NCI-H2107 treated with DMSO at 0.1 percent for 48 hours (cell line): ENCODE data around the gene DCC.

ENCODE experiments used
- DNase-seq: peaks from one replicate; lab custom pipeline; 2025; ENCODE audit not compliant: unreplicated experiment; lab: John Stamatoyannopoulos, UW

DCC gene

GRCh38 chr18:52678034-52678433 lies 338.0 kb downstream of the DCC start:
- DNase-seq: no peak

- DNase-seq: no peak
Observed at GRCh38 chr18:52678551-52678950, 338.6 kb downstream of the DCC start.

GRCh38 chr18:52679354-52679753 lies 339.4 kb downstream of the DCC start:
- DNase-seq: no peak

- no peak for DNase-seq
Observed at GRCh38 chr18:52682260-52682659, 342.3 kb downstream of the DCC start.

- DNase-seq: no peak
Observed at GRCh38 chr18:52685316-52685715, 345.3 kb downstream of the DCC start.

- no peak for DNase-seq
Observed at GRCh38 chr18:52691841-52692240, 351.8 kb downstream of the DCC start.

GRCh38 chr18:52694804-52695203 lies 354.8 kb downstream of the DCC start:
- DNase-seq: no peak

- DNase-seq: no peak
Observed at GRCh38 chr18:52700116-52700515, 360.1 kb downstream of the DCC start.

- DNase-seq: no peak
Observed at GRCh38 chr18:52700816-52701215, 360.8 kb downstream of the DCC start.

GRCh38 chr18:52701219-52701935 lies 361.4 kb downstream of the DCC start:
- no peak for DNase-seq

GRCh38 chr18:52715421-52715820 lies 375.4 kb downstream of the DCC start:
- DNase-seq: no peak

GRCh38 chr18:52715991-52716390 lies 376.0 kb downstream of the DCC start:
- DNase-seq: no peak

- DNase-seq: no peak
Observed at GRCh38 chr18:52716973-52717372, 377.0 kb downstream of the DCC start.

GRCh38 chr18:52722904-52723303 lies 382.9 kb downstream of the DCC start:
- DNase-seq: no peak

GRCh38 chr18:52723550-52723970 lies 383.6 kb downstream of the DCC start:
- no peak for DNase-seq

GRCh38 chr18:52730972-52731619 lies 391.1 kb downstream of the DCC start:
- DNase-seq: no peak

- no peak for DNase-seq
Observed at GRCh38 chr18:52738946-52739345, 398.9 kb downstream of the DCC start.

GRCh38 chr18:52746986-52747385 lies 407.0 kb downstream of the DCC start:
- no peak for DNase-seq

- no peak for DNase-seq
Observed at GRCh38 chr18:52747869-52748268, 407.9 kb downstream of the DCC start.

- DNase-seq: no peak
Observed at GRCh38 chr18:52748343-52748742, 408.3 kb downstream of the DCC start.

GRCh38 chr18:52749542-52749941 lies 409.5 kb downstream of the DCC start:
- DNase-seq: no peak

- DNase-seq: no peak
Observed at GRCh38 chr18:52750995-52751394, 411.0 kb downstream of the DCC start.

- DNase-seq: no peak
Observed at GRCh38 chr18:52764316-52764715, 424.3 kb downstream of the DCC start.
